Nephron (organoid): ENCODE data around the gene RPL13A.
"Not testable (repeated sequence)": the region's sequence is repeated elsewhere in the genome, so short reads cannot be mapped to it uniquely, and the experiment has no call there.

ENCODE experiments used
- H3K27ac Mint-ChIP-seq, 3 experiments: 2 replicates each; pipeline ENCODE4 v1.8.0; 2020; ENCODE audit warnings: mixed read lengths in 3 of 3, mild to moderate bottlenecking in 2 of 3, moderate library complexity in 1 of 3
- H3K27me3 Mint-ChIP-seq: 2 replicates; pipeline ENCODE4 v1.8.0; 2021; ENCODE audit warnings: low read depth, mild to moderate bottlenecking, moderate library complexity, mixed read lengths
- H3K36me3 Mint-ChIP-seq: 2 replicates; pipeline ENCODE4 v1.8.0; 2020; ENCODE audit warnings: low read depth, mixed read lengths
- H3K4me1 Mint-ChIP-seq: 2 replicates; pipeline ENCODE4 v1.8.0; 2020; ENCODE audit warnings: mixed read lengths
- H3K4me3 Mint-ChIP-seq, 3 experiments: 2 replicates each; pipeline ENCODE4 v1.8.0; 2020; ENCODE audit warnings: mild to moderate bottlenecking in 3 of 3, mixed read lengths in 3 of 3, moderate library complexity in 2 of 3
- H3K9me3 Mint-ChIP-seq: 2 replicates; pipeline ENCODE4 v1.8.0; 2020; ENCODE audit warnings: mixed read lengths
- CTCF ChIP-seq, 3 experiments: fragments of 200-600 bp; sonication (generic); IDR thresholded peaks; one replicate each; pipeline ENCODE4 v1.5.0; 2021; ENCODE audit warnings: antibody characterized with exemption in 3 of 3; ENCODE audit not compliant: unreplicated experiment in 3 of 3

The RPL13A gene

DNA sequence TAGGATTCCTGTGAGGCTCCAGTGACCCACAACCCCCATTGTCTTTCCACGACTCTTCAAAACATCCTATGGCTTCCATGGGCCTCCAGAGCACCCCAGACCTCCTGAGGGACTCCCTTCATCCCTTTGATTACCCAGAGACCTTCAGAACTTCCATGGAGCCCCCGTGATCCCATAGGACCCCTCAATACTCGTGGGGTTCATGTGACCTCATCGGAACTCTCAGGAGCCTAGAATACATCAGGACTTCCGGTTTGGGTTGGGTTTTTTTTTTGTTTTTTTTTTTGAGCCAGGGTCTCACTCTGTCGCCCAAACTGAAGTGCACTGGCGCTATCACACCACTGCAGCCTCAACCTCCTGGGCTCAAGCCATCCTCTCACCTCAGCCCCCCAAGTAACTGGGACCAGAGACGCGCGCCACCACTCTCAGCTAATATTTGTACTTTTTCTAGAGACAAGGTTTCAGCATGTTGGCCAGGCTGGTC is 33.6 kb upstream of the RPL13A start:
- Mint-ChIP-seq H3K4me3 (peak overlapping the region; percentile 92 to 99 (median 94)), H3K27ac (peak overlapping the region; percentile 98 to 100 (median 99)), H3K4me1 (peaks cover 19% of the 10 kb centered on the region), H3K27me3 (no peaks in the 10 kb centered on the region), H3K9me3 (no peaks in the 10 kb centered on the region), H3K36me3 (peaks cover 26% of the 10 kb centered on the region)
- no peak for TF ChIP-seq CTCF (IDR thresholded peaks at IDR 0.05; ENCODE audit: unreplicated experiment in 3 of 3)

DNA sequence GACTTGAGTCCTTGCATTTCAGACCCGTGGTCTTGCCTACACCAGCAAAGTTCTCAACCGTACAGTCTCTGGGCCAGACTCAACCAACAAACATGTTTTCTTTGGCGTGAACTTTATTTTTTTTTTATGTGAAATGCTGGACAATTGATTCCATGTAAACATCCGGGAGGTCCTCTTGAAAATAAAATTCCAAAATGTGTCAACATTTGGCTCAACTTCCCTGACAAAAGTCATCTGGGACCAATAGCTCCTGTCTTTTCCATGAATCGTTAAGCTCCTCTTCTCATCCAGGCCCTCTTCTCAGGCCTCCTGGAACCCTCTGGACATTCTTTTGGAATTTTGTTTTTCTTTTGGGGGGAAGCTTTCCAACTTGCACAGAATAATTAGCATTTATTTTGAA is 31.6 kb upstream of the RPL13A start:
- Mint-ChIP-seq H3K9me3 (no peaks in the 10 kb centered on the region), H3K36me3 (peaks cover 9% of the 10 kb centered on the region), H3K4me3 (peak overlapping the region; percentile 56 to 71 (median 69)), H3K27ac (peak overlapping the region; percentile 44 to 93 (median 91)), H3K27me3 (no peaks in the 10 kb centered on the region), H3K4me1 (peaks cover 19% of the 10 kb centered on the region)
- TF ChIP-seq CTCF (IDR thresholded peaks at IDR 0.05; ENCODE audit: unreplicated experiment in 3 of 3) = no peak

GRCh38 chr19:49456326-49456725 is 31.1 kb upstream of the RPL13A start:
- no peaks in the 10 kb centered on the region for H3K9me3 Mint-ChIP-seq

GRCh38 chr19:49458567-49458903 is 28.9 kb upstream of the RPL13A start:
- H3K9me3 Mint-ChIP-seq = no peaks in the 10 kb centered on the region
- no peak overlapping the region for H3K27ac Mint-ChIP-seq
- H3K4me3 Mint-ChIP-seq = no peak overlapping the region
- TF ChIP-seq CTCF (IDR thresholded peaks at IDR 0.05; ENCODE audit: unreplicated experiment in 3 of 3) = no peak
- peaks cover 6% of the 10 kb centered on the region for H3K4me1 Mint-ChIP-seq
- peaks cover 9% of the 10 kb centered on the region for H3K36me3 Mint-ChIP-seq
- no peaks in the 10 kb centered on the region for H3K27me3 Mint-ChIP-seq

More at GRCh38 chr19:49456326-49456725, 31.1 kb upstream of the RPL13A start:
- Mint-ChIP-seq H3K27ac (peak overlapping the region; percentile 44 to 93 (median 91)), H3K4me1 (peaks cover 18% of the 10 kb centered on the region), H3K36me3 (peaks cover 9% of the 10 kb centered on the region), H3K27me3 (no peaks in the 10 kb centered on the region), H3K4me3 (peak overlapping the region; percentile 56 to 71 (median 69))
- TF ChIP-seq CTCF (IDR thresholded peaks at IDR 0.05; ENCODE audit: unreplicated experiment in 3 of 3) = no peak

- peaks cover 6% of the 10 kb centered on the region for H3K4me1 Mint-ChIP-seq
- no peak for TF ChIP-seq CTCF (IDR thresholded peaks at IDR 0.05; ENCODE audit: unreplicated experiment in 3 of 3)
- no peak overlapping the region for H3K27ac Mint-ChIP-seq
- peaks cover 9% of the 10 kb centered on the region for H3K36me3 Mint-ChIP-seq
- no peak overlapping the region for H3K4me3 Mint-ChIP-seq
- no peaks in the 10 kb centered on the region for H3K9me3 Mint-ChIP-seq
- no peaks in the 10 kb centered on the region for H3K27me3 Mint-ChIP-seq
Observed at GRCh38 chr19:49459388-49459787, 28.0 kb upstream of the RPL13A start.

DNA sequence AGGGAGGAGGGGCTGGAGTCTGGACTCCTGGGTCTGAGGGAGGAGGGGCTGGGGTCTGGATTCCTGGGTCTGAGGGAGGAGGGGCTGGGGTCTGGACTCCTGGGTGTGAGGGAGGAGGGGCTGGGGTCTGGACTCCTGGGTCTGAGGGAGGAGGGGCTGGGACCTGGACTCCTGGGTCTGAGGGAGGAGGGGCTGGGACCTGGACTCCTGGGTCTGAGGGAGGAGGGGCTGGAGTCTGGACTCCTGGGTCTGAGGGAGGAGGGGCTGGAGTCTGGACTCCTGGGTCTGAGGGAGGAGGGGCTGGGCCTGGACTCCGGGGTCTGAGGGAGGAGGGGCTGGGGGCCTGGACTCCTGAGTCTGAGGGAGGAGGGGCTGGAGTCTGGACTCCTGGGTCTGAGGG is 26.3 kb upstream of the RPL13A start:
- H3K4me1 Mint-ChIP-seq, H3K27ac Mint-ChIP-seq, H3K4me3 Mint-ChIP-seq, H3K9me3 Mint-ChIP-seq, H3K27me3 Mint-ChIP-seq, H3K36me3 Mint-ChIP-seq: not testable (repeated sequence)
